GM12878 (cell line): ENCODE data around the gene FGFRL1. TPM values are rescaled to one million over a fixed set of nuclear protein-coding genes. Genes with fewer than 3 reads are reported as not detected.

Experiments used
- ATAC-seq: fragments of 200-7000 bp; cut with Tn5 transposase; 3 replicates; pipeline ENCODE4 v1.9.1; 2020; ENCODE audit warnings: mild to moderate bottlenecking, moderate library complexity
- BruUV-seq: library from RNA; stranded (reverse); fragments of 400-500 nt; replicated peaks from 2 replicates; lab custom pipeline; 2021; lab: Mats Ljungman, UMichigan
- CTCF ChIA-PET: fragments of 300-600 bp; sonication (Branson Sonifier 250); formaldehyde crosslinking; extraction: SDS; loops from one replicate; lab custom pipeline; 2021; ENCODE audit warnings: inconsistent platforms; lab: Yijun Ruan, JAX
- POLR2A ChIA-PET: fragments of 350-600 bp; formaldehyde crosslinking; extraction: SDS; loops from one replicate; lab custom pipeline; 2021; ENCODE audit warnings: inconsistent platforms; lab: Charles Lee
- RAD21 ChIA-PET: fragments of 300-600 bp; sonication (Branson Sonifier 250); formaldehyde crosslinking; loops from one replicate; lab custom pipeline; 2023; ENCODE audit warnings: antibody characterized with exemption; ENCODE audit not compliant: unreplicated experiment; lab: Charles Lee
- SMC1A ChIA-PET: fragments of 300-600 bp; sonication (Branson Sonifier 250); formaldehyde crosslinking; loops from one replicate; lab custom pipeline; 2023; ENCODE audit not compliant: unreplicated experiment, uncharacterized antibody; lab: Charles Lee
- DNase-seq: peaks from one replicate; pipeline ENCODE4 v3.0.0-alpha.2; 2011; ENCODE audit warnings: low read depth, low spot score
- FAIRE-seq: peaks from 3 replicates; lab custom pipeline; 2011; peaks lifted over from hg19 to GRCh38; lab: Jason Lieb, UNC
- H2AFZ ChIP-seq: 2 replicates; pipeline ENCODE4 v1.6.0; 2011; ENCODE audit warnings: low read depth, low read length, control low read depth; ENCODE audit not compliant: control insufficient read depth
- H3K27ac ChIP-seq: 2 replicates; pipeline ENCODE4 v1.5.1; 2011; ENCODE audit warnings: control low read depth; ENCODE audit not compliant: control insufficient read depth, insufficient read depth
- H3K27me3 ChIP-seq, 2 experiments: replicated peaks in 1 of 2; 2 replicates each; pipeline versions ENCODE4 v1.6.0 to v1.6.1; 2011; ENCODE audit warnings: low read length in 1 of 2; ENCODE audit not compliant: control insufficient read depth in 2 of 2, insufficient read depth in 2 of 2
- H3K36me3 ChIP-seq, 2 experiments: 2 replicates each; pipeline ENCODE4 v1.5.1; 2011; ENCODE audit warnings: low read length in 1 of 2; ENCODE audit not compliant: control insufficient read depth in 2 of 2, insufficient read depth in 2 of 2
- H3K4me1 ChIP-seq: 2 replicates; pipeline ENCODE4 v1.6.1; 2011; ENCODE audit warnings: mild to moderate bottlenecking, low read length, moderate library complexity, mixed read lengths; ENCODE audit not compliant: control insufficient read depth, insufficient read depth
- H3K4me2 ChIP-seq: 2 replicates; pipeline ENCODE4 v1.6.0; 2011; ENCODE audit warnings: control low read depth; ENCODE audit not compliant: control insufficient read depth, insufficient read depth
- H3K4me3 ChIP-seq: fragments of 200-600 bp; sonication (generic); 2 replicates; pipeline ENCODE4 v1.5.1; 2016
- H3K79me2 ChIP-seq: 2 replicates; pipeline ENCODE4 v1.6.0; 2011; ENCODE audit warnings: low read length; ENCODE audit not compliant: control insufficient read depth, insufficient read depth
- H3K9ac ChIP-seq: 2 replicates; pipeline ENCODE4 v1.8.0; 2011; ENCODE audit warnings: low read length, control low read depth, mixed read lengths; ENCODE audit not compliant: control insufficient read depth, insufficient read depth
- H3K9me3 ChIP-seq: replicated peaks from 3 replicates; pipeline ENCODE4 v1.5.1; 2011; ENCODE audit warnings: mild to moderate bottlenecking, low read length; ENCODE audit not compliant: control insufficient read depth, insufficient read depth
- H4K20me1 ChIP-seq: 2 replicates; pipeline ENCODE4 v1.6.0; 2011; ENCODE audit not compliant: control insufficient read depth, insufficient read depth
- ATF2 ChIP-seq: IDR thresholded peaks from 2 replicates; pipeline ENCODE4 v1.6.1; 2012; ENCODE audit warnings: low read length, inconsistent platforms
- BCL11A ChIP-seq: IDR thresholded peaks from 2 replicates; pipeline ENCODE4 v1.6.1; 2011; ENCODE audit warnings: low read depth, low read length
- HDAC2 ChIP-seq: fragments of 200-600 bp; sonication (generic); IDR thresholded peaks from 2 replicates; pipeline ENCODE4 v1.6.1; 2017
- NFYA ChIP-seq: IDR thresholded peaks from 2 replicates; pipeline ENCODE4 v1.6.1; 2011; ENCODE audit warnings: low read depth, mild to moderate bottlenecking, low read length, improper control_type of control experiment, borderline replicate concordance
- PAX8 ChIP-seq: fragments of 450-650 bp; IDR thresholded peaks from 2 replicates; pipeline ENCODE4 v1.6.1; 2017; ENCODE audit warnings: mild to moderate bottlenecking, moderate library complexity
- RAD21 ChIP-seq: IDR thresholded peaks from 2 replicates; pipeline ENCODE4 v1.6.1; 2011; ENCODE audit warnings: mild to moderate bottlenecking, low read depth, low read length, moderate library complexity; ENCODE audit not compliant: insufficient read depth
- SPI1 ChIP-seq: IDR thresholded peaks from 2 replicates; pipeline ENCODE4 v1.6.1; 2011; ENCODE audit warnings: low read depth, mild to moderate bottlenecking, low read length, moderate library complexity, borderline replicate concordance; ENCODE audit not compliant: insufficient read depth
- SREBF1 ChIP-seq: IDR thresholded peaks from 2 replicates; pipeline ENCODE4 v1.6.1; 2012; ENCODE audit warnings: mild to moderate bottlenecking, low read length
- SRF ChIP-seq, 2 experiments: IDR thresholded peaks; 2 replicates each; pipeline ENCODE4 v1.6.1; 2011; ENCODE audit warnings: low read depth in 2 of 2, low read length in 2 of 2, mild to moderate bottlenecking in 1 of 2, moderate library complexity in 1 of 2
- STAT1 ChIP-seq: fragments of 450-650 bp; conservative IDR thresholded peaks from 2 replicates; pipeline ENCODE4 v1.6.1; 2014; ENCODE audit warnings: antibody characterized with exemption, mild to moderate bottlenecking
- YY1 ChIP-seq: IDR thresholded peaks from 2 replicates; pipeline ENCODE4 v1.6.1; 2011; ENCODE audit warnings: low read depth, mild to moderate bottlenecking, low read length
- ZBTB11 ChIP-seq: fragments of 450-650 bp; formaldehyde crosslinking; IDR thresholded peaks from 2 replicates; pipeline ENCODE4 v1.5.0; 2022; ENCODE audit warnings: mild to moderate bottlenecking, missing genetic modification characterization
- ZNF622 ChIP-seq: fragments of 450-650 bp; IDR thresholded peaks from 2 replicates; pipeline ENCODE4 v1.6.1; 2017; ENCODE audit warnings: mild to moderate bottlenecking, inconsistent platforms
- ZSCAN29 ChIP-seq: fragments of 450-650 bp; IDR thresholded peaks from 2 replicates; pipeline ENCODE4 v1.6.1; 2017; ENCODE audit warnings: mild to moderate bottlenecking, moderate library complexity
- WGBS: methylation state at CpG from one replicate; pipeline ENCODE4 v1.1.6; 2016; ENCODE audit warnings: low lambda C conversion rate; ENCODE audit not compliant: insufficient replicate concordance, insufficient coverage; ENCODE audit errors: missing lambda C conversion rate; 5-methylcytosine and 5-hydroxymethylcytosine counted together
- in situ Hi-C: fragments of 300-500 bp; cut with MboI; formaldehyde crosslinking; loops from 9 replicates; pipeline ENCODE4 v1.14.3; 2018; ENCODE audit warnings: mixed read lengths
- intact Hi-C: fragments of 100-400 bp; cut with micrococcal nuclease; formaldehyde crosslinking; loops from one replicate; pipeline ENCODE4 v1.14.2; 2022; ENCODE audit not compliant: unreplicated experiment
- polyA plus RNA-seq, 11 experiments: library from polyadenylated mRNA; depleted of rRNA in 4 of 11; unstranded in 6 of 11; stranded (reverse) in 5 of 11; fragments of >200 nt; fragmentation: Nextera tagmentation in 4 of 11; fragmentation: Illumina TruSeq in 1 of 11; extraction: Ambion mirVana in 4 of 11; extraction: Trizol in 1 of 11; gene quantifications; 1 replicate in 1 of 11; 2 replicates in 10 of 11; pipeline versions ENCODE4 v1.2.1 to v1.2.3, GENCODE V29; 2011 to 2016; ENCODE audit warnings: inconsistent platforms in 2 of 11, missing spikeins in 2 of 11, low read depth in 1 of 11
- total RNA-seq, 4 experiments: library from RNA; depleted of rRNA in 3 of 4; stranded (reverse); fragments of >200 nt in 3 of 4; fragmentation: Illumina TruSeq in 1 of 4; extraction: Trizol in 1 of 4; gene quantifications; 2 replicates each; pipeline versions ENCODE4 v1.2.1 to v1.2.3, GENCODE V29; 2013 to 2021
- TF ChIP-seq, protein P1 (sequence below): IDR thresholded peaks from 2 replicates; pipeline ENCODE4 v1.6.1; 2011; ENCODE audit warnings: mild to moderate bottlenecking, low read depth, low read length, moderate library complexity; ENCODE audit not compliant: insufficient replicate concordance
- TF ChIP-seq, protein P2 (sequence below): fragments of 450-650 bp; IDR thresholded peaks from 2 replicates; pipeline ENCODE4 v1.6.1; 2017; ENCODE audit warnings: borderline replicate concordance

The FGFRL1 gene
- total and polyA plus RNA-seq, 10 of the 15 experiments (the other 5 are each of a cell fraction or from before 2014, with no cell fraction given) = 0.02 to 1.5 (median 0.29) TPM; not detected in 2

DNA sequence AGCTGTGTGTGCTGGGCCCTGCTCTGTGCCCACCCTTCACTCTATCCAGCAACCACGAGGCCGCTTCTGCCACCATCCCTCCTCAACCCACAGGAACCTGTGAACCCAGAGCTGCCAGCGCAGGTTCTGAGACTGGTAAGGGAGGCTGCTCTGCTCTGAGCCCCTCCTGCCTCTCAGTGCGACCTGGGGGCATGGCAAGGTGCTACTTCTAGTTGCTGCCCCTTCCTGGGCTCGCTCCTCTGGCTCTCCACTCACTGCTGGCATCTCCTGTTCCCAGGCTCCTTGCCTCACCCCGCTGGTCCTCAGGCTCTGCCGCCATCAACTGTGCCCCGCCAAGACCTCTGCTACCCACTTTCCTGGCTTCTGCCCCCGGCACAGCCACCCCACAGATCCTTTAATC is 62.7 kb downstream of the FGFRL1 start (continued):
- TF ChIP-seq ATF2 = no peak
- TF ChIP-seq PAX8 = no peak
- TF ChIP-seq ZBTB11 = no peak
- no peak for TF ChIP-seq HDAC2
- TF ChIP-seq, protein P1, sequence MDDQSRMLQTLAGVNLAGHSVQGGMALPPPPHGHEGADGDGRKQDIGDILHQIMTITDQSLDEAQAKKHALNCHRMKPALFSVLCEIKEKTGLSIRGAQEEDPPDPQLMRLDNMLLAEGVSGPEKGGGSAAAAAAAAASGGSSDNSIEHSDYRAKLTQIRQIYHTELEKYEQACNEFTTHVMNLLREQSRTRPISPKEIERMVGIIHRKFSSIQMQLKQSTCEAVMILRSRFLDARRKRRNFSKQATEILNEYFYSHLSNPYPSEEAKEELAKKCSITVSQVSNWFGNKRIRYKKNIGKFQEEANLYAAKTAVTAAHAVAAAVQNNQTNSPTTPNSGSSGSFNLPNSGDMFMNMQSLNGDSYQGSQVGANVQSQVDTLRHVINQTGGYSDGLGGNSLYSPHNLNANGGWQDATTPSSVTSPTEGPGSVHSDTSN = no peak
- TF ChIP-seq SREBF1 = no peak

DNA sequence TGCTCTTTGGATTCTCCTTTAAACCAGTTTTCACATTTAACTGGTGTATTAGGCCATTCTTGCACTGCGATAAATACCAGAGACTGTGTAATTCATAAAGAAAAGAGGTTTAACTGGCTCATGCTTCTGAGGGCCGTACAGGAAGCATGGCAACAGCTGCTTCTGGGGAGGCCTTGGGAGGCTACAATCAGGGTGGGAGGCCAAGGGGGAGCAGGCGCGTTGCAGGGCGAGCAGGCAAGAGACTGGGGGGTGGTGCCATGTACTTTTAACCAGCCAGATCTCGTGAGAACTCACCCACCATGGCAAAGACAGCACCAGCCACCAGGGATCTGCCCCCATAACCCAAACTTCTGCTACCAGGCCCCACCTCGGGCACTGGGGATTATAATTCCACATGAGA is 63.8 kb downstream of the FGFRL1 start:
- ChIA-PET SMC1A (no interaction called here), CTCF (interaction anchor here (0.6 kb wide), 1 partner anchor 29 kb away, joined by 3 read pairs; no protein-coding TSS in a partner anchor), RAD21 (no interaction called here), POLR2A (no interaction called here)
- ATAC-seq = no peak
- intact Hi-C loops = no loop called here
- Histone ChIP-seq H2AFZ (no peak overlapping the region), H3K36me3 (no peaks in the 10 kb centered on the region), H4K20me1 (no peaks in the 10 kb centered on the region), H3K27me3 (no peaks in the 10 kb centered on the region), H3K9me3 (no peaks in the 10 kb centered on the region; the same call in 2 of the 3 replicates), H3K9ac (no peak overlapping the region), H3K79me2 (no peaks in the 10 kb centered on the region), H3K27ac (no peak overlapping the region), H3K4me2 (no peak overlapping the region), H3K4me3 (no peak overlapping the region), H3K4me1 (no peaks in the 10 kb centered on the region)
- DNase-seq = no peak
- in situ Hi-C loops = no loop called here
- no TSS peak for BruUV-seq
- FAIRE-seq = no peak
- 17% methylated on average over 7 of the region's 7 CpGs for WGBS
- TF ChIP-seq YY1 (no peak), SPI1 (no peak), RAD21 (no peak), ZSCAN29 (no peak), SRF (IDR thresholded peaks at IDR 0.05; ENCODE audit: low read depth in 2 of 2, low read length in 2 of 2) (no peak), STAT1 (no peak), BCL11A (no peak), NFYA (no peak), ZNF622 (no peak)
- TF ChIP-seq, protein P2, sequence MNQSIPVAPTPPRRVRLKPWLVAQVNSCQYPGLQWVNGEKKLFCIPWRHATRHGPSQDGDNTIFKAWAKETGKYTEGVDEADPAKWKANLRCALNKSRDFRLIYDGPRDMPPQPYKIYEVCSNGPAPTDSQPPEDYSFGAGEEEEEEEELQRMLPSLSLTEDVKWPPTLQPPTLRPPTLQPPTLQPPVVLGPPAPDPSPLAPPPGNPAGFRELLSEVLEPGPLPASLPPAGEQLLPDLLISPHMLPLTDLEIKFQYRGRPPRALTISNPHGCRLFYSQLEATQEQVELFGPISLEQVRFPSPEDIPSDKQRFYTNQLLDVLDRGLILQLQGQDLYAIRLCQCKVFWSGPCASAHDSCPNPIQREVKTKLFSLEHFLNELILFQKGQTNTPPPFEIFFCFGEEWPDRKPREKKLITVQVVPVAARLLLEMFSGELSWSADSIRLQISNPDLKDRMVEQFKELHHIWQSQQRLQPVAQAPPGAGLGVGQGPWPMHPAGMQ = no peak
